ENCODE results near the gene POLL. TPM values are rescaled to one million over a fixed set of nuclear protein-coding genes. Genes with fewer than 3 reads are reported as not detected.

POLL gene
- total and polyA plus RNA-seq, 10 of the 15 experiments (the other 5 are each of a cell fraction or from before 2014, with no cell fraction given) = 1.5 to 25.4 (median 13.8) TPM

DNA sequence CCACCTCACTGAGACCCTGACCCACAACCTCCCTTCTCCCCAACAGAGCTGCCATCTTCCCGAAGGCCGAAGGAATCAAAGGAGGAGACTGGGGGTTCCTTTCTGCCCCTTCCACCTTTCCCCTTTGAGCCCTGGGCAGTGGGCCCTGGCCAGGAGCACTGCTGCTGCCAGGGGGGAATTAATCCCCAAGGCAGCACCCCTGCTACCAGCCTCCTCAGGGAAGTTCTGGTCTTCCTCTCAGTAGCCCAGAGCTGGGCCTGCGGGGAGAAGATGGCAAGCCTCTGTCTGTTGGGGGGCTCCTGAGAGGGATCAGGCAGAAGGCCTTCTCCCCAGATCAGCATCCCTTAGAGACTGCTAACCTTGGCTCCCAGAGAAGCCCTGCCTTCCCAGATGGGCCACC lies 25.6 kb upstream of the POLL start (continued):
- TF ChIP-seq FOXM1 (IDR thresholded peaks at IDR 0.05; ENCODE audit: low read depth, low read length) (no peak), CEBPB (IDR thresholded peaks at IDR 0.05; ENCODE audit: borderline replicate concordance in 1 of 2, low read depth in 2 of 2, low read length in 2 of 2) (no peak), POLR2AphosphoS2 (IDR thresholded peaks at IDR 0.05; ENCODE audit: low read depth, low read length) (no peak), TCF7 (IDR thresholded peaks at IDR 0.05; ENCODE audit: borderline replicate concordance) (no peak), ZBED1 (IDR thresholded peaks at IDR 0.05; ENCODE audit: borderline replicate concordance) (no peak), NFYA (IDR thresholded peaks at IDR 0.05; ENCODE audit: borderline replicate concordance, low read depth, low read length) (no peak)
- TF ChIP-seq, protein P1, sequence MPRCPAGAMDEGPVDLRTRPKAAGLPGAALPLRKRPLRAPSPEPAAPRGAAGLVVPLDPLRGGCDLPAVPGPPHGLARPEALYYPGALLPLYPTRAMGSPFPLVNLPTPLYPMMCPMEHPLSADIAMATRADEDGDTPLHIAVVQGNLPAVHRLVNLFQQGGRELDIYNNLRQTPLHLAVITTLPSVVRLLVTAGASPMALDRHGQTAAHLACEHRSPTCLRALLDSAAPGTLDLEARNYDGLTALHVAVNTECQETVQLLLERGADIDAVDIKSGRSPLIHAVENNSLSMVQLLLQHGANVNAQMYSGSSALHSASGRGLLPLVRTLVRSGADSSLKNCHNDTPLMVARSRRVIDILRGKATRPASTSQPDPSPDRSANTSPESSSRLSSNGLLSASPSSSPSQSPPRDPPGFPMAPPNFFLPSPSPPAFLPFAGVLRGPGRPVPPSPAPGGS (IDR thresholded peaks at IDR 0.05; ENCODE audit: borderline replicate concordance, insufficient read depth, low read depth, low read length, poor library complexity, severe bottlenecking) = no peak

DNA sequence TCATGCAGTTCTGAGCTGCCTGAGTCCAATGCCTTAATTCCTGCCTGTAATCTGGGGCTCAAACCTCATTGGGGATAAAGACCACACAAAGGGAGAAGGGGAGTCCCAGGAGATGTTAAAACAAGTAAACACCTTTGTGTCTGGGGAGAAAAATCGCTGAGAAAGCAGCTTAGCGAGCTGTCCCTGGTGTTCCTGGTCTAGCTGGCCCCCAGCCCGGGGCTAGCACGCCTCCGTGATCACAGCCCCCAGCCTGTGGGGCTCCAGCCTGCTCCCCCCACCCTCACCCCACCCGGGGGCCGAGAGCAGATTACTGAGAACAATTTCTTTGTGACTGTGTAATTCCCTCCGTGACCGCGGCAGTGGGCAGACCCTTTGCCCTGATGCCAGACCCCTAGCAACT lies 24.8 kb upstream of the POLL start:
- H3K4me1 ChIP-seq (ENCODE audit: control insufficient read depth, insufficient read depth, low read length) = peaks cover 11% of the 10 kb centered on the region
- WGBS (ENCODE audit: insufficient coverage, insufficient replicate concordance, low lambda C conversion rate, missing lambda C conversion rate) = 86% methylated on average over 10 of the region's 10 CpGs
- H3K36me3 ChIP-seq (ENCODE audit: control insufficient read depth in 2 of 2, insufficient read depth in 2 of 2, low read length in 1 of 2) = peaks cover 9 to 12% of the 10 kb centered on the region in 2 experiments
- no peak for DNase-seq (ENCODE audit: low read depth, low spot score)
- BruUV-seq (replicated peaks) = no TSS peak
- ATAC-seq = no peak
- ChIA-PET POLR2A (no interaction called here), RAD21 (ENCODE audit: unreplicated experiment) (no interaction called here), CTCF (interaction anchor here (0.8 to 2.3 kb wide), 3 partner anchors 10 to 168 kb away, joined by 3 to 7 read pairs (median 3); no protein-coding TSS in a partner anchor), SMC1A (ENCODE audit: uncharacterized antibody, unreplicated experiment) (no interaction called here)
- H3K27me3 ChIP-seq (replicated peaks in 1 of 2; ENCODE audit: control insufficient read depth in 2 of 2, insufficient read depth in 2 of 2, low read length in 1 of 2) = no peaks in the 10 kb centered on the region
- H2AFZ ChIP-seq (ENCODE audit: control insufficient read depth, low read depth, low read length) = no peak overlapping the region
- H3K79me2 ChIP-seq (ENCODE audit: control insufficient read depth, insufficient read depth, low read length) = no peaks in the 10 kb centered on the region
- no peak overlapping the region for H3K27ac ChIP-seq (ENCODE audit: control insufficient read depth, insufficient read depth)
- H3K4me2 ChIP-seq (ENCODE audit: control insufficient read depth, insufficient read depth) = no peak overlapping the region
- FAIRE-seq = no peak
- H4K20me1 ChIP-seq (ENCODE audit: control insufficient read depth, insufficient read depth) = no peaks in the 10 kb centered on the region
- no peak overlapping the region for H3K9ac ChIP-seq (ENCODE audit: control insufficient read depth, insufficient read depth, low read length)
- intact Hi-C loops (cut with micrococcal nuclease; ENCODE audit: unreplicated experiment) = no loop called here
- no peak overlapping the region for H3K4me3 ChIP-seq
- no peaks in the 10 kb centered on the region for H3K9me3 ChIP-seq (replicated peaks; ENCODE audit: control insufficient read depth, insufficient read depth, low read length)
- in situ Hi-C loops (cut with MboI) = no loop called here
- TF ChIP-seq, protein P2, sequence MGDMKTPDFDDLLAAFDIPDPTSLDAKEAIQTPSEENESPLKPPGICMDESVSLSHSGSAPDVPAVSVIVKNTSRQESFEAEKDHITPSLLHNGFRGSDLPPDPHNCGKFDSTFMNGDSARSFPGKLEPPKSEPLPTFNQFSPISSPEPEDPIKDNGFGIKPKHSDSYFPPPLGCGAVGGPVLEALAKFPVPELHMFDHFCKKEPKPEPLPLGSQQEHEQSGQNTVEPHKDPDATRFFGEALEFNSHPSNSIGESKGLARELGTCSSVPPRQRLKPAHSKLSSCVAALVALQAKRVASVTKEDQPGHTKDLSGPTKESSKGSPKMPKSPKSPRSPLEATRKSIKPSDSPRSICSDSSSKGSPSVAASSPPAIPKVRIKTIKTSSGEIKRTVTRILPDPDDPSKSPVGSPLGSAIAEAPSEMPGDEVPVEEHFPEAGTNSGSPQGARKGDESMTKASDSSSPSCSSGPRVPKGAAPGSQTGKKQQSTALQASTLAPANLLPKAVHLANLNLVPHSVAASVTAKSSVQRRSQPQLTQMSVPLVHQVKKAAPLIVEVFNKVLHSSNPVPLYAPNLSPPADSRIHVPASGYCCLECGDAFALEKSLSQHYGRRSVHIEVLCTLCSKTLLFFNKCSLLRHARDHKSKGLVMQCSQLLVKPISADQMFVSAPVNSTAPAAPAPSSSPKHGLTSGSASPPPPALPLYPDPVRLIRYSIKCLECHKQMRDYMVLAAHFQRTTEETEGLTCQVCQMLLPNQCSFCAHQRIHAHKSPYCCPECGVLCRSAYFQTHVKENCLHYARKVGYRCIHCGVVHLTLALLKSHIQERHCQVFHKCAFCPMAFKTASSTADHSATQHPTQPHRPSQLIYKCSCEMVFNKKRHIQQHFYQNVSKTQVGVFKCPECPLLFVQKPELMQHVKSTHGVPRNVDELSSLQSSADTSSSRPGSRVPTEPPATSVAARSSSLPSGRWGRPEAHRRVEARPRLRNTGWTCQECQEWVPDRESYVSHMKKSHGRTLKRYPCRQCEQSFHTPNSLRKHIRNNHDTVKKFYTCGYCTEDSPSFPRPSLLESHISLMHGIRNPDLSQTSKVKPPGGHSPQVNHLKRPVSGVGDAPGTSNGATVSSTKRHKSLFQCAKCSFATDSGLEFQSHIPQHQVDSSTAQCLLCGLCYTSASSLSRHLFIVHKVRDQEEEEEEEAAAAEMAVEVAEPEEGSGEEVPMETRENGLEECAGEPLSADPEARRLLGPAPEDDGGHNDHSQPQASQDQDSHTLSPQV (IDR thresholded peaks at IDR 0.05) = no peak
- TF ChIP-seq JUND (IDR thresholded peaks at IDR 0.05; ENCODE audit: low read depth, low read length) (no peak), ASH2L (IDR thresholded peaks at IDR 0.05; ENCODE audit: borderline replicate concordance, low read depth) (no peak), TCF7 (IDR thresholded peaks at IDR 0.05; ENCODE audit: borderline replicate concordance) (no peak), POLR2A (IDR thresholded peaks at IDR 0.05; ENCODE audit: low read depth, low read length) (no peak)
- TF ChIP-seq, protein P3, sequence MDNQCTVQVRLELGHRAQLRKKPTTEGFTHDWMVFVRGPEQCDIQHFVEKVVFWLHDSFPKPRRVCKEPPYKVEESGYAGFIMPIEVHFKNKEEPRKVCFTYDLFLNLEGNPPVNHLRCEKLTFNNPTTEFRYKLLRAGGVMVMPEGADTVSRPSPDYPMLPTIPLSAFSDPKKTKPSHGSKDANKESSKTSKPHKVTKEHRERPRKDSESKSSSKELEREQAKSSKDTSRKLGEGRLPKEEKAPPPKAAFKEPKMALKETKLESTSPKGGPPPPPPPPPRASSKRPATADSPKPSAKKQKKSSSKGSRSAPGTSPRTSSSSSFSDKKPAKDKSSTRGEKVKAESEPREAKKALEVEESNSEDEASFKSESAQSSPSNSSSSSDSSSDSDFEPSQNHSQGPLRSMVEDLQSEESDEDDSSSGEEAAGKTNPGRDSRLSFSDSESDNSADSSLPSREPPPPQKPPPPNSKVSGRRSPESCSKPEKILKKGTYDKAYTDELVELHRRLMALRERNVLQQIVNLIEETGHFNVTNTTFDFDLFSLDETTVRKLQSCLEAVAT (IDR thresholded peaks at IDR 0.05) = no peak
- TF ChIP-seq, protein P4, sequence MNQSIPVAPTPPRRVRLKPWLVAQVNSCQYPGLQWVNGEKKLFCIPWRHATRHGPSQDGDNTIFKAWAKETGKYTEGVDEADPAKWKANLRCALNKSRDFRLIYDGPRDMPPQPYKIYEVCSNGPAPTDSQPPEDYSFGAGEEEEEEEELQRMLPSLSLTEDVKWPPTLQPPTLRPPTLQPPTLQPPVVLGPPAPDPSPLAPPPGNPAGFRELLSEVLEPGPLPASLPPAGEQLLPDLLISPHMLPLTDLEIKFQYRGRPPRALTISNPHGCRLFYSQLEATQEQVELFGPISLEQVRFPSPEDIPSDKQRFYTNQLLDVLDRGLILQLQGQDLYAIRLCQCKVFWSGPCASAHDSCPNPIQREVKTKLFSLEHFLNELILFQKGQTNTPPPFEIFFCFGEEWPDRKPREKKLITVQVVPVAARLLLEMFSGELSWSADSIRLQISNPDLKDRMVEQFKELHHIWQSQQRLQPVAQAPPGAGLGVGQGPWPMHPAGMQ (IDR thresholded peaks at IDR 0.05; ENCODE audit: borderline replicate concordance) = no peak

Measured in GM12878 (cell line).